Nephron (organoid): ENCODE measurements around the gene LDLRAD1.
"Not testable (repeated sequence)": the region's sequence is repeated elsewhere in the genome, so short reads cannot be mapped to it uniquely, and the experiment has no call there.

Experiments used
- H3K27ac Mint-ChIP-seq, 3 experiments: 2 replicates each; pipeline ENCODE4 v1.8.0; 2020; ENCODE audit warnings: mixed read lengths in 3 of 3, mild to moderate bottlenecking in 2 of 3, moderate library complexity in 1 of 3
- H3K27me3 Mint-ChIP-seq: 2 replicates; pipeline ENCODE4 v1.8.0; 2021; ENCODE audit warnings: low read depth, mild to moderate bottlenecking, moderate library complexity, mixed read lengths
- H3K36me3 Mint-ChIP-seq: 2 replicates; pipeline ENCODE4 v1.8.0; 2020; ENCODE audit warnings: low read depth, mixed read lengths
- H3K4me1 Mint-ChIP-seq: 2 replicates; pipeline ENCODE4 v1.8.0; 2020; ENCODE audit warnings: mixed read lengths
- H3K4me3 Mint-ChIP-seq, 3 experiments: 2 replicates each; pipeline ENCODE4 v1.8.0; 2020; ENCODE audit warnings: mild to moderate bottlenecking in 3 of 3, mixed read lengths in 3 of 3, moderate library complexity in 2 of 3
- H3K9me3 Mint-ChIP-seq: 2 replicates; pipeline ENCODE4 v1.8.0; 2020; ENCODE audit warnings: mixed read lengths
- TF ChIP-seq, protein P1 (sequence below), 3 experiments: fragments of 200-600 bp; sonication (generic); IDR thresholded peaks; one replicate each; pipeline ENCODE4 v1.5.0; 2021; ENCODE audit warnings: antibody characterized with exemption in 3 of 3; ENCODE audit not compliant: unreplicated experiment in 3 of 3

LDLRAD1 gene

DNA sequence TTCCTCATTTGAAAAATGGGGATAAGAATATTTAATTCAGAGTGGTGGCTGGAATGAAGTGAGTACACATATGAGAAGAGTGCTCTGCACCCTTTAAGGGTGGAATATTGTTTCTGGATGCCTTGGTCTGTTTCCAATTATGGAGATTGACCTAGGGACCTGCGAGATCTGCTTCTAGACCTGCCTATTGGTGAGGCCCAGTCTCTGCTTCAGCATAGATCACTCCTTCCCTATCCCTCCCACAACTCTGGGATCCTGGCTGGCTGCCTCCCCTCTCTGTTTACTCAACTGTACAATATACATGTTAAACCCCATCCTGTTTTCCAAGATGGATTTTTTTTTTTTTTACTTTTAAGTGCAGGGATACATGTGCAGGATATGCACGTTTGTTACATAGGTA, 6.4 kb upstream of the LDLRAD1 start:
- TF ChIP-seq, protein P1, sequence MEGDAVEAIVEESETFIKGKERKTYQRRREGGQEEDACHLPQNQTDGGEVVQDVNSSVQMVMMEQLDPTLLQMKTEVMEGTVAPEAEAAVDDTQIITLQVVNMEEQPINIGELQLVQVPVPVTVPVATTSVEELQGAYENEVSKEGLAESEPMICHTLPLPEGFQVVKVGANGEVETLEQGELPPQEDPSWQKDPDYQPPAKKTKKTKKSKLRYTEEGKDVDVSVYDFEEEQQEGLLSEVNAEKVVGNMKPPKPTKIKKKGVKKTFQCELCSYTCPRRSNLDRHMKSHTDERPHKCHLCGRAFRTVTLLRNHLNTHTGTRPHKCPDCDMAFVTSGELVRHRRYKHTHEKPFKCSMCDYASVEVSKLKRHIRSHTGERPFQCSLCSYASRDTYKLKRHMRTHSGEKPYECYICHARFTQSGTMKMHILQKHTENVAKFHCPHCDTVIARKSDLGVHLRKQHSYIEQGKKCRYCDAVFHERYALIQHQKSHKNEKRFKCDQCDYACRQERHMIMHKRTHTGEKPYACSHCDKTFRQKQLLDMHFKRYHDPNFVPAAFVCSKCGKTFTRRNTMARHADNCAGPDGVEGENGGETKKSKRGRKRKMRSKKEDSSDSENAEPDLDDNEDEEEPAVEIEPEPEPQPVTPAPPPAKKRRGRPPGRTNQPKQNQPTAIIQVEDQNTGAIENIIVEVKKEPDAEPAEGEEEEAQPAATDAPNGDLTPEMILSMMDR (IDR thresholded peaks at IDR 0.05; ENCODE audit: unreplicated experiment in 3 of 3): no peak
- Mint-ChIP-seq H3K4me1 (no peaks in the 10 kb centered on the region), H3K27ac (no peak overlapping the region), H3K36me3 (peaks cover 8% of the 10 kb centered on the region), H3K27me3 (no peaks in the 10 kb centered on the region), H3K4me3 (no peak overlapping the region), H3K9me3 (no peaks in the 10 kb centered on the region)

DNA sequence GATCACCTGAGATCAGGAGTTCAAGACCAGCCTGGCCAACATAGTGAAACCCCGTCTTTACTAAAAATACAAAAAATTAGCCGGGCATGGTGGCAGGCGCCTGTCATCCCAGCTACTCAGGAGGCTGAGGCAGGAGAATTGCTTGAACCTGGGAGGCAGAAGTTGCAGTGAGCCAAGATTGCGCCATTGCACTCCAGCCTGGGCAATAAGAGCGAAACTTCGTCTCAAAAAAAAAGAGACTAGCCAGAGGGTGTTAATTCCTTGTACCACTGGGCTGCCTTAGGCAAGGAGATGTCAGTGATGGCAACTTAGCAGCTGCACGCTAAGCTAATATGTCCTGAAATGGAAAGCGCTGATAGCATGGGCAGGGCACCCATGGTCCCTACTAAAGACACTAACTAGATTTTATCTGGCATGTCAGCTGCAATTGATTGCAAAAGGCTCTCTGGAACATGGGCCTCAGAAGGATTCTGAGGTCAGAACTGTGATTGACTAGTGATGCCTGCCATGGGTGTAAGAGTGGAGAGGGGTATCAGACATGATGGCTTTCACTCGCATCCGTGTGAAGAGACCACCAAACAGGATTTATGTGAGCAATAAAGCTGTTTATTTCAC, 1.7 kb upstream of the LDLRAD1 start:
- H3K4me1 Mint-ChIP-seq, H3K27ac Mint-ChIP-seq, H3K36me3 Mint-ChIP-seq, H3K9me3 Mint-ChIP-seq, H3K4me3 Mint-ChIP-seq: not testable (repeated sequence)
- H3K27me3 Mint-ChIP-seq: peaks cover 11% of the 10 kb centered on the region

DNA sequence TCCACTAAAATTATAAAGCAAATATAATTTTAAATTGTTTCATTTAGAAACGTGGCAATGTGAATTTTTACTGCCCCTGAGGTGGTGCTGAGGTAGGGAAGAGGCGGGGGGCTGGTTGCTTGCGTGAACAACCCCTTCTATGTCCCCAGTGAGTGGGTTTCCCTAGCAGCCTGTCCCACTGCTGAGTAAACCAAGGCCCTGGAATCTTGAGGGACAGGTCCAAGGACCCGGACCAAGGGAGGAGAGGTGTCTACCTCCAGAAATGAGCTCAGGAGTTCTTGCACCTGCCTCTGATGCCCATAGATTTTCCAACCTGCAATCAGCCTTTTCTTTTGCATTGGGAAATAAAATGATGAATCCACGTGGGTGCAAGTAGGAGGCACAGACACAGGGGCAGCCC, 649 bp upstream of the LDLRAD1 start:
- no peak overlapping the region for H3K4me3 Mint-ChIP-seq
- no peaks in the 10 kb centered on the region for H3K36me3 Mint-ChIP-seq
- no peaks in the 10 kb centered on the region for H3K4me1 Mint-ChIP-seq
- TF ChIP-seq, protein P1 (IDR thresholded peaks at IDR 0.05; ENCODE audit: unreplicated experiment in 3 of 3): no peak
- no peak overlapping the region for H3K27ac Mint-ChIP-seq
- H3K9me3 Mint-ChIP-seq: no peaks in the 10 kb centered on the region
- peaks cover 11% of the 10 kb centered on the region for H3K27me3 Mint-ChIP-seq

DNA sequence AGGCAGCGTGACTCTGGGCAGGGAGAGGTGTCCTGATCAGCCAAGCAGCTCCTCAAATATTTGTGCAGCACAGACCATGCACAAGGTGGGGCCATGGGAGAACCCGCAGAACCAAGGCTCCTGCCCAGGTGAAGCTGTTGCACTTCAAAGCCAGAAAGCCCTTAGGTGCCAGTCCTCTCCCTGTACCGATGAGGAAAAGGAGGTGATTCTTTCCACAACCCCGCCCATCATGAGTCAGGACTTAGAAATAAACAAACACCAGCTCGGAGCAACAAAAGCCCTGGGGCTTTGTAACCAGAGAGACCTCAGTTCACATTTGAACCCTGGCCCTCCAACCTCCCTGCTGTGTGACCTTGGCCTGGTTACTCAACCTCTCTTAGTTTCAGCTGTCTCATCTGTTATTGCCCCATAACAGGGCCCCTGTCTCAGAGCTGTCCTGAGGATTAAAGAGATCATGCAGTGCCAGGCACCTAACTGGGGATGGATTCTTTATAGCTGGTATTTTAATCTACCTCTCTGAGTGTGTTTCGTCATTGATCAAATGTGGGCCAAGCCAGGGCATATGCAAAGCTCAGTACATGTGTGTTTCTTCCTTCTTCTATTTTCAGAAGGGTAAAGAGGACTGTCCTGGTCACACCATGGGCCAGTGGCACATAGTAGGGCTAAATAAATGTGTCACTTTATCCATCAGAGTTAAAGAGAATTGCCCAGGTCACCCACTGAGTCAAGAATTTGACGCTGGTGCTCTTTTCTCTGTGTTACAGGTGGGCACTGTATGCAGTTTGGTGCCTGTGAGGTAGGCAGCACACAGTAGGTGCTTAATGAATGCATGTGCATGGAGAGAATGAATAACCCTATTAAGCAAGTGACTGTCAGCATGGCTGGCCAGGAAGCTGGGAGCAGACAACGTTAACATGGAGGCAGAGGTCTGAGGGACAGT, 1.4 kb downstream of the LDLRAD1 start:
- H3K4me3 Mint-ChIP-seq: no peak overlapping the region
- peaks cover 19% of the 10 kb centered on the region for H3K27me3 Mint-ChIP-seq
- H3K4me1 Mint-ChIP-seq: no peaks in the 10 kb centered on the region
- H3K9me3 Mint-ChIP-seq: no peaks in the 10 kb centered on the region
- no peaks in the 10 kb centered on the region for H3K36me3 Mint-ChIP-seq
- no peak overlapping the region for H3K27ac Mint-ChIP-seq
- TF ChIP-seq, protein P1 (IDR thresholded peaks at IDR 0.05; ENCODE audit: unreplicated experiment in 3 of 3): no peak

DNA sequence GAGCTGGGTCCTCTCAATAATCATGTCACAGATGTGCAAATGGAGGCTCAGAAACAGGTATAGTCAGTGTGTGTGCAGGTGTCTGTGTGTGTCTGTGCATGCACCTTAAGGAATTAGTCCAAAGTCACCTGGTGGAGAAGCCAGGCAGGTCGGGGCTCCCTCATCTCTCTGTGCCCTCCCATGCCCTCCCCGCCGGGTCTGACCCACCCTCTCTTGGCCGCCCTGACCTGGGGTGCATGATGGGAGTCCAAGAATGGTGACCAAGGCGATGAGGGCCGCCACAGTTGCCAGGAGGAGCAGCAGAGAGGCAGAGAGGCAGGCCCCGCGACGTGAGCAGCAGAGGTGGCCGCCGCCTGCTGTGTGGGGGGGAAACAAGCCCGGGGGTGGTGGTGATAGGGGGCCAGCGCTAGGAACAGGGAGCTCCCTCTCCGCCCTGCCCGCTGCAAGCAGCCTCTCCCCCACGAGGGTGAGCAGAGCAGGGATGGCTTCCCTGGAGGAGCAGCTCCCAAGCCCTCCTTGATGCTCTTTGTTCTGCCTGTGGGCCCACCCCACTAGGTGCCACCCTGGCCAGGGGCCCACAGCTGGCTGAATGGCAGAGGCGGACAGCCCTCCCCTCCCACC, 3.9 kb downstream of the LDLRAD1 start:
- Mint-ChIP-seq H3K27ac (no peak overlapping the region), H3K4me3 (no peak overlapping the region), H3K27me3 (peaks cover 32% of the 10 kb centered on the region), H3K9me3 (no peaks in the 10 kb centered on the region), H3K36me3 (no peaks in the 10 kb centered on the region), H3K4me1 (no peaks in the 10 kb centered on the region)
- TF ChIP-seq, protein P1 (IDR thresholded peaks at IDR 0.05; ENCODE audit: unreplicated experiment in 3 of 3): no peak

DNA sequence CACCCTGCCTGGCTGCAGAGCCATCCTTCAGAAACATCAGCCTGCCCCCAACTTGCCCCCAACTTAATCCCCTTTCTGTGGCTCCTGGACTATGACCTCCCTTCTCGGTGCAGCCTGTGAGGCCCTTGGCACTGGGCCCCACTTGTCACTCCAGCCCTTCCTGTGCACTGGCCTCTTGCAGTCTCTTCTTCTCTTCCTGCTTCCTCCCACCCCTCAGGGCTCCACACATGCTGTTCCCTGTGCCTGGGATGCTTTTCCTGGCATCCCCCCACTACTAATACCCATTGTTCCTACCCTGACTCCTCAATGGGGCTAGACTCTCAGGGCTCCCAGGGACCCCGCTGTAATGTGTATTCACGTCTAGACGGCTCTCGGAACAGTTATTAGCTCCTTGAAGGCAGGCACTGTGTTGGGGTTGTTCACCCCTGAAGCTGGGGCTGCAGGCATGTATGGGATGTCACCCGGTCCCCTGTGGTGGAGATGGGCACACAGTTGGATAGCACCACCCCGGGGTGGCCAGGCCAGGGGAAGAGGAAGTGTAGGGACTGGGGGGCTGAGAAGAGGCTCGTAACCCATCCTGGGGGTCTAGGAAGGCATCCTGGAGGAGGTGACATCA, 4.5 kb downstream of the LDLRAD1 start:
- no peak overlapping the region for H3K4me3 Mint-ChIP-seq
- H3K9me3 Mint-ChIP-seq: no peaks in the 10 kb centered on the region
- peaks cover 34% of the 10 kb centered on the region for H3K27me3 Mint-ChIP-seq
- TF ChIP-seq, protein P1 (IDR thresholded peaks at IDR 0.05; ENCODE audit: unreplicated experiment in 3 of 3): no peak
- H3K36me3 Mint-ChIP-seq: no peaks in the 10 kb centered on the region
- H3K27ac Mint-ChIP-seq: peak overlapping the region in 1 of 3 experiments; percentile 8
- H3K4me1 Mint-ChIP-seq: no peaks in the 10 kb centered on the region
